ENCODE data around the gene NONO.

GRCh38 chrX:71301195-71301924, 17.9 kb downstream of the NONO start, which contains the start of gene ITGB1BP2:
- TF ChIP-seq GATA2 (IDR thresholded peaks at IDR 0.05; ENCODE audit: low read depth, low read length) (no peak), GATA3 (IDR thresholded peaks at IDR 0.05; ENCODE audit: low read depth, low read length) (no peak)

Measured in SH-SY5Y (cell line).